K562 (cell line): Measurements from ENCODE around the gene SIGLEC5. TPM values are rescaled to one million over a fixed set of nuclear protein-coding genes. Genes with fewer than 3 reads are reported as not detected.

Experiments
- CBX3 ChIP-seq, 2 experiments: IDR thresholded peaks; 1 replicate in 1 of 2; 2 replicates in 1 of 2; pipeline ENCODE4 v1.6.1; 2012; ENCODE audit warnings: inconsistent platforms in 2 of 2, low read length in 2 of 2, borderline replicate concordance in 1 of 2, control low read depth in 1 of 2
- CSDE1 ChIP-seq, 2 experiments: fragments of 450-650 bp; IDR thresholded peaks; 2 replicates each; pipeline ENCODE4 v1.6.1; 2016; ENCODE audit warnings: mild to moderate bottlenecking in 1 of 2
- FOS ChIP-seq: IDR thresholded peaks from 3 replicates; pipeline ENCODE4 v1.6.1; 2011; ENCODE audit not compliant: insufficient read length; ENCODE audit errors: extremely low read depth
- HNRNPK ChIP-seq: fragments of 200-400 bp; formaldehyde crosslinking; IDR thresholded peaks from one replicate; pipeline ENCODE4 v1.6.1; 2018; ENCODE audit warnings: mild to moderate bottlenecking, low read depth, low read length; ENCODE audit not compliant: poor library complexity, severe bottlenecking
- KLF1 ChIP-seq: fragments of 450-650 bp; IDR thresholded peaks from 2 replicates; pipeline ENCODE4 v1.6.1; 2016; ENCODE audit warnings: missing genetic modification characterization, missing compliant biosample characterization
- MTF1 ChIP-seq: fragments of 250-450 bp; sonication (Bioruptor Pico); IDR thresholded peaks from 2 replicates; pipeline ENCODE4 v1.9.0; 2021; ENCODE audit warnings: moderate library complexity, mild to moderate bottlenecking, inconsistent platforms, borderline replicate concordance
- SAFB ChIP-seq: fragments of 200-400 bp; formaldehyde crosslinking; IDR thresholded peaks from 2 replicates; pipeline ENCODE4 v1.6.1; 2017; ENCODE audit warnings: low read depth, low read length, borderline replicate concordance
- ZKSCAN3 ChIP-seq: fragments of 250-450 bp; sonication (Bioruptor Pico); IDR thresholded peaks from 2 replicates; pipeline ENCODE4 v1.4.0; 2020
- ZNF431 ChIP-seq: sonication (generic); formaldehyde crosslinking; IDR thresholded peaks from 2 replicates; pipeline ENCODE4 v1.8.0; 2022; ENCODE audit warnings: mild to moderate bottlenecking, missing genetic modification reagents
- polyA plus RNA-seq, 8 experiments: library from polyadenylated mRNA; depleted of rRNA in 4 of 8; stranded (reverse) in 5 of 8; unstranded in 3 of 8; fragments of >200 nt; fragmentation: Nextera tagmentation in 2 of 8; fragmentation: Illumina TruSeq in 1 of 8; extraction: Ambion mirVana in 2 of 8; extraction: Trizol in 1 of 8; gene quantifications; 2 replicates each; pipeline versions ENCODE4 v1.2.1 to v1.2.3, GENCODE V29; 2011 to 2014; ENCODE audit warnings: inconsistent platforms in 1 of 8, missing spikeins in 1 of 8
- total RNA-seq, 7 experiments: library from RNA; depleted of rRNA in 6 of 7; stranded (reverse); fragments of >200 nt in 6 of 7; fragmentation: Illumina TruSeq in 2 of 7; extraction: Trizol in 2 of 7; gene quantifications; 2 replicates each; pipeline versions ENCODE4 v1.2.1 to v1.2.3, GENCODE V29; 2011 to 2021; ENCODE audit warnings: low replicate concordance in 1 of 7
- TF ChIP-seq, protein P1 (sequence below): fragments of 250-450 bp; sonication (Bioruptor Pico); IDR thresholded peaks from 2 replicates; pipeline ENCODE4 v1.4.0; 2020; ENCODE audit warnings: mild to moderate bottlenecking, moderate library complexity
- TF ChIP-seq, protein P2 (sequence below): fragments of 250-450 bp; sonication (Bioruptor Pico); IDR thresholded peaks from 2 replicates; pipeline ENCODE4 v1.8.0; 2021; ENCODE audit warnings: borderline replicate concordance, mild to moderate bottlenecking, moderate library complexity; ENCODE audit not compliant: poor library complexity, severe bottlenecking
- TF ChIP-seq, protein P3 (sequence below): fragments of 200-600 bp; sonication (generic); IDR thresholded peaks from one replicate; pipeline ENCODE4 v1.6.1; 2012; ENCODE audit warnings: mild to moderate bottlenecking, low read depth, low read length, inconsistent platforms

The SIGLEC5 gene
- total and polyA plus RNA-seq, 9 of the 15 experiments (the other 6 are each of a cell fraction or from before 2014, with no cell fraction given) = 0.14 TPM; not detected in 8

GRCh38 chr19:51570962-51571575, 59.1 kb downstream of the SIGLEC5 start, which contains the start of gene ZNF175 (continued):
- TF ChIP-seq HNRNPK (no peak), CSDE1 (IDR thresholded peaks at IDR 0.05) (peak in 1 of 2 experiments; percentile 97; a peak in 2 of 4 replicates), KLF1 (tag) (no peak), ZKSCAN3 (no peak), FOS (no peak), CBX3 (IDR thresholded peaks at IDR 0.05; ENCODE audit: borderline replicate concordance in 1 of 2, low read length in 2 of 2) (peak in 1 of 2 experiments; percentile 75; a peak in 2 of 3 replicates), SAFB (no peak), ZNF431 (CRISPR knock-in tag) (no peak), MTF1 (CRISPR knock-in tag) (no peak)
- TF ChIP-seq, protein P1, sequence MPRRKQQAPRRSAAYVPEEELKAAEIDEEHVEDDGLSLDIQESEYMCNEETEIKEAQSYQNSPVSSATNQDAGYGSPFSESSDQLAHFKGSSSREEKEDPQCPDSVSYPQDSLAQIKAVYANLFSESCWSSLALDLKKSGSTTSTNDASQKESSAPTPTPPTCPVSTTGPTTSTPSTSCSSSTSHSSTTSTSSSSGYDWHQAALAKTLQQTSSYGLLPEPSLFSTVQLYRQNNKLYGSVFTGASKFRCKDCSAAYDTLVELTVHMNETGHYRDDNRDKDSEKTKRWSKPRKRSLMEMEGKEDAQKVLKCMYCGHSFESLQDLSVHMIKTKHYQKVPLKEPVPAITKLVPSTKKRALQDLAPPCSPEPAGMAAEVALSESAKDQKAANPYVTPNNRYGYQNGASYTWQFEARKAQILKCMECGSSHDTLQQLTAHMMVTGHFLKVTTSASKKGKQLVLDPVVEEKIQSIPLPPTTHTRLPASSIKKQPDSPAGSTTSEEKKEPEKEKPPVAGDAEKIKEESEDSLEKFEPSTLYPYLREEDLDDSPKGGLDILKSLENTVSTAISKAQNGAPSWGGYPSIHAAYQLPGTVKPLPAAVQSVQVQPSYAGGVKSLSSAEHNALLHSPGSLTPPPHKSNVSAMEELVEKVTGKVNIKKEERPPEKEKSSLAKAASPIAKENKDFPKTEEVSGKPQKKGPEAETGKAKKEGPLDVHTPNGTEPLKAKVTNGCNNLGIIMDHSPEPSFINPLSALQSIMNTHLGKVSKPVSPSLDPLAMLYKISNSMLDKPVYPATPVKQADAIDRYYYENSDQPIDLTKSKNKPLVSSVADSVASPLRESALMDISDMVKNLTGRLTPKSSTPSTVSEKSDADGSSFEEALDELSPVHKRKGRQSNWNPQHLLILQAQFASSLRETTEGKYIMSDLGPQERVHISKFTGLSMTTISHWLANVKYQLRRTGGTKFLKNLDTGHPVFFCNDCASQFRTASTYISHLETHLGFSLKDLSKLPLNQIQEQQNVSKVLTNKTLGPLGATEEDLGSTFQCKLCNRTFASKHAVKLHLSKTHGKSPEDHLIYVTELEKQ (CRISPR knock-in tag) = no peak
- TF ChIP-seq, protein P2, sequence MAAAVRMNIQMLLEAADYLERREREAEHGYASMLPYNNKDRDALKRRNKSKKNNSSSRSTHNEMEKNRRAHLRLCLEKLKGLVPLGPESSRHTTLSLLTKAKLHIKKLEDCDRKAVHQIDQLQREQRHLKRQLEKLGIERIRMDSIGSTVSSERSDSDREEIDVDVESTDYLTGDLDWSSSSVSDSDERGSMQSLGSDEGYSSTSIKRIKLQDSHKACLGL (CRISPR knock-in tag) = no peak
- TF ChIP-seq, protein P3, sequence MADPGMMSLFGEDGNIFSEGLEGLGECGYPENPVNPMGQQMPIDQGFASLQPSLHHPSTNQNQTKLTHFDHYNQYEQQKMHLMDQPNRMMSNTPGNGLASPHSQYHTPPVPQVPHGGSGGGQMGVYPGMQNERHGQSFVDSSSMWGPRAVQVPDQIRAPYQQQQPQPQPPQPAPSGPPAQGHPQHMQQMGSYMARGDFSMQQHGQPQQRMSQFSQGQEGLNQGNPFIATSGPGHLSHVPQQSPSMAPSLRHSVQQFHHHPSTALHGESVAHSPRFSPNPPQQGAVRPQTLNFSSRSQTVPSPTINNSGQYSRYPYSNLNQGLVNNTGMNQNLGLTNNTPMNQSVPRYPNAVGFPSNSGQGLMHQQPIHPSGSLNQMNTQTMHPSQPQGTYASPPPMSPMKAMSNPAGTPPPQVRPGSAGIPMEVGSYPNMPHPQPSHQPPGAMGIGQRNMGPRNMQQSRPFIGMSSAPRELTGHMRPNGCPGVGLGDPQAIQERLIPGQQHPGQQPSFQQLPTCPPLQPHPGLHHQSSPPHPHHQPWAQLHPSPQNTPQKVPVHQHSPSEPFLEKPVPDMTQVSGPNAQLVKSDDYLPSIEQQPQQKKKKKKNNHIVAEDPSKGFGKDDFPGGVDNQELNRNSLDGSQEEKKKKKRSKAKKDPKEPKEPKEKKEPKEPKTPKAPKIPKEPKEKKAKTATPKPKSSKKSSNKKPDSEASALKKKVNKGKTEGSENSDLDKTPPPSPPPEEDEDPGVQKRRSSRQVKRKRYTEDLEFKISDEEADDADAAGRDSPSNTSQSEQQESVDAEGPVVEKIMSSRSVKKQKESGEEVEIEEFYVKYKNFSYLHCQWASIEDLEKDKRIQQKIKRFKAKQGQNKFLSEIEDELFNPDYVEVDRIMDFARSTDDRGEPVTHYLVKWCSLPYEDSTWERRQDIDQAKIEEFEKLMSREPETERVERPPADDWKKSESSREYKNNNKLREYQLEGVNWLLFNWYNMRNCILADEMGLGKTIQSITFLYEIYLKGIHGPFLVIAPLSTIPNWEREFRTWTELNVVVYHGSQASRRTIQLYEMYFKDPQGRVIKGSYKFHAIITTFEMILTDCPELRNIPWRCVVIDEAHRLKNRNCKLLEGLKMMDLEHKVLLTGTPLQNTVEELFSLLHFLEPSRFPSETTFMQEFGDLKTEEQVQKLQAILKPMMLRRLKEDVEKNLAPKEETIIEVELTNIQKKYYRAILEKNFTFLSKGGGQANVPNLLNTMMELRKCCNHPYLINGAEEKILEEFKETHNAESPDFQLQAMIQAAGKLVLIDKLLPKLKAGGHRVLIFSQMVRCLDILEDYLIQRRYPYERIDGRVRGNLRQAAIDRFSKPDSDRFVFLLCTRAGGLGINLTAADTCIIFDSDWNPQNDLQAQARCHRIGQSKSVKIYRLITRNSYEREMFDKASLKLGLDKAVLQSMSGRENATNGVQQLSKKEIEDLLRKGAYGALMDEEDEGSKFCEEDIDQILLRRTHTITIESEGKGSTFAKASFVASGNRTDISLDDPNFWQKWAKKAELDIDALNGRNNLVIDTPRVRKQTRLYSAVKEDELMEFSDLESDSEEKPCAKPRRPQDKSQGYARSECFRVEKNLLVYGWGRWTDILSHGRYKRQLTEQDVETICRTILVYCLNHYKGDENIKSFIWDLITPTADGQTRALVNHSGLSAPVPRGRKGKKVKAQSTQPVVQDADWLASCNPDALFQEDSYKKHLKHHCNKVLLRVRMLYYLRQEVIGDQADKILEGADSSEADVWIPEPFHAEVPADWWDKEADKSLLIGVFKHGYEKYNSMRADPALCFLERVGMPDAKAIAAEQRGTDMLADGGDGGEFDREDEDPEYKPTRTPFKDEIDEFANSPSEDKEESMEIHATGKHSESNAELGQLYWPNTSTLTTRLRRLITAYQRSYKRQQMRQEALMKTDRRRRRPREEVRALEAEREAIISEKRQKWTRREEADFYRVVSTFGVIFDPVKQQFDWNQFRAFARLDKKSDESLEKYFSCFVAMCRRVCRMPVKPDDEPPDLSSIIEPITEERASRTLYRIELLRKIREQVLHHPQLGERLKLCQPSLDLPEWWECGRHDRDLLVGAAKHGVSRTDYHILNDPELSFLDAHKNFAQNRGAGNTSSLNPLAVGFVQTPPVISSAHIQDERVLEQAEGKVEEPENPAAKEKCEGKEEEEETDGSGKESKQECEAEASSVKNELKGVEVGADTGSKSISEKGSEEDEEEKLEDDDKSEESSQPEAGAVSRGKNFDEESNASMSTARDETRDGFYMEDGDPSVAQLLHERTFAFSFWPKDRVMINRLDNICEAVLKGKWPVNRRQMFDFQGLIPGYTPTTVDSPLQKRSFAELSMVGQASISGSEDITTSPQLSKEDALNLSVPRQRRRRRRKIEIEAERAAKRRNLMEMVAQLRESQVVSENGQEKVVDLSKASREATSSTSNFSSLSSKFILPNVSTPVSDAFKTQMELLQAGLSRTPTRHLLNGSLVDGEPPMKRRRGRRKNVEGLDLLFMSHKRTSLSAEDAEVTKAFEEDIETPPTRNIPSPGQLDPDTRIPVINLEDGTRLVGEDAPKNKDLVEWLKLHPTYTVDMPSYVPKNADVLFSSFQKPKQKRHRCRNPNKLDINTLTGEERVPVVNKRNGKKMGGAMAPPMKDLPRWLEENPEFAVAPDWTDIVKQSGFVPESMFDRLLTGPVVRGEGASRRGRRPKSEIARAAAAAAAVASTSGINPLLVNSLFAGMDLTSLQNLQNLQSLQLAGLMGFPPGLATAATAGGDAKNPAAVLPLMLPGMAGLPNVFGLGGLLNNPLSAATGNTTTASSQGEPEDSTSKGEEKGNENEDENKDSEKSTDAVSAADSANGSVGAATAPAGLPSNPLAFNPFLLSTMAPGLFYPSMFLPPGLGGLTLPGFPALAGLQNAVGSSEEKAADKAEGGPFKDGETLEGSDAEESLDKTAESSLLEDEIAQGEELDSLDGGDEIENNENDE = no peak
